CD4-positive, alpha-beta T cell (primary cell): ENCODE measurements around the gene LRRC14B. TPM values are rescaled to one million over a fixed set of nuclear protein-coding genes. Genes with fewer than 3 reads are reported as not detected.

Source experiments
- ATAC-seq: fragments of 200-7000 bp; cut with Tn5 transposase; one replicate; pipeline ENCODE4 v1.10.0; 2022; ENCODE audit warnings: mild to moderate bottlenecking; ENCODE audit not compliant: poor library complexity
- CTCF ChIA-PET: fragments of 350-600 bp; sonication (Branson Sonifier 250); formaldehyde crosslinking; loops from one replicate; lab custom pipeline; 2021; ENCODE audit warnings: antibody characterized with exemption, inconsistent platforms; lab: Charles Lee
- POLR2A ChIA-PET: fragments of 350-600 bp; sonication (Branson Sonifier 250); formaldehyde crosslinking; loops from one replicate; lab custom pipeline; 2021; ENCODE audit warnings: antibody characterized with exemption, inconsistent platforms; lab: Charles Lee
- DNase-seq, 14 experiments: peaks; one replicate each; pipeline ENCODE4 v3.0.0-alpha.2; 2013 to 2020; ENCODE audit warnings: mixed read lengths in 2 of 14
- H3K27ac ChIP-seq, 2 donors: one replicate each; pipeline versions ENCODE4 v1.5.1 to v1.7.0; 2013; ENCODE audit warnings: low read length in 2 of 2, low read depth in 1 of 2, mild to moderate bottlenecking in 1 of 2
- H3K27me3 ChIP-seq, 2 experiments: 1 replicate in 1 of 2; 2 replicates in 1 of 2; pipeline versions ENCODE4 v1.6.1 to v1.7.0; 2013; ENCODE audit warnings: low read length in 2 of 2, control low read depth in 1 of 2, mild to moderate bottlenecking in 1 of 2, moderate library complexity in 1 of 2; ENCODE audit not compliant: insufficient read depth in 2 of 2, control insufficient read depth in 1 of 2
- H3K36me3 ChIP-seq: one replicate; pipeline ENCODE4 v1.6.1; 2013; ENCODE audit warnings: low read length, control low read depth; ENCODE audit not compliant: insufficient read depth
- H3K4me1 ChIP-seq: one replicate; pipeline ENCODE4 v1.6.1; 2013; ENCODE audit warnings: low read length, control low read depth; ENCODE audit not compliant: insufficient read depth
- H3K4me3 ChIP-seq: one replicate; pipeline ENCODE4 v1.5.1; 2013; ENCODE audit warnings: mild to moderate bottlenecking, low read length, moderate library complexity
- H3K9me3 ChIP-seq, 2 experiments: 1 replicate in 1 of 2; 2 replicates in 1 of 2; pipeline versions ENCODE4 v1.6.1 to v1.7.0; 2013; ENCODE audit warnings: low read length in 2 of 2, mild to moderate bottlenecking in 2 of 2, control low read depth in 1 of 2, moderate library complexity in 1 of 2; ENCODE audit not compliant: control insufficient read depth in 1 of 2, insufficient read depth in 1 of 2
- H3K27ac Mint-ChIP-seq: one replicate; pipeline ENCODE4 v1.8.0; 2020; ENCODE audit warnings: mixed read lengths
- H3K27me3 Mint-ChIP-seq: one replicate; pipeline ENCODE4 v1.8.0; 2021; ENCODE audit warnings: mixed read lengths
- H3K36me3 Mint-ChIP-seq: one replicate; pipeline ENCODE4 v1.8.0; 2021; ENCODE audit warnings: low read depth, mixed read lengths
- H3K4me1 Mint-ChIP-seq: one replicate; pipeline ENCODE4 v1.8.0; 2021; ENCODE audit warnings: low read depth, mixed read lengths
- H3K4me3 Mint-ChIP-seq: one replicate; pipeline ENCODE4 v1.8.0; 2020; ENCODE audit warnings: mild to moderate bottlenecking, mixed read lengths
- H3K9me3 Mint-ChIP-seq: one replicate; pipeline ENCODE4 v1.8.0; 2020; ENCODE audit warnings: mixed read lengths
- CTCF ChIP-seq: fragments of 200-600 bp; IDR thresholded peaks from one replicate; pipeline ENCODE4 v1.8.0; 2022; ENCODE audit warnings: antibody characterized with exemption, mild to moderate bottlenecking
- intact Hi-C, 2 experiments: fragments of 100-400 bp; cut with DNase I in 1 of 2; cut with micrococcal nuclease in 1 of 2; formaldehyde crosslinking; loops; one replicate each; pipeline versions ENCODE4 v1.15.1 to v1.9.0; 2023 to 2025; cut with DNase I, micrococcal nuclease
- total RNA-seq, 174 experiments: library from RNA in 2 of 174; stranded (reverse) in 2 of 174; gene quantifications; one replicate each; pipeline ENCODE4 v1.2.3 and lab custom pipeline; 2021 to 2026

The LRRC14B gene
- total RNA-seq, 2 experiments from 2014 or later = 0.14 TPM; not detected in 1

GRCh38 chr5:143041-143440 lies 48.3 kb upstream of the LRRC14B start:
- no peaks in the 10 kb centered on the region for H3K4me1 Mint-ChIP-seq
- Histone ChIP-seq H3K36me3 (no peaks in the 10 kb centered on the region), H3K27ac (no peak overlapping the region), H3K27me3 (peaks cover 0 to 2% of the 10 kb centered on the region in 2 experiments), H3K9me3 (peaks cover 19 to 30% of the 10 kb centered on the region in 2 experiments), H3K4me3 (no peak overlapping the region), H3K4me1 (no peaks in the 10 kb centered on the region)
- no peak for TF ChIP-seq CTCF
- H3K36me3 Mint-ChIP-seq = no peaks in the 10 kb centered on the region
- peaks cover 5% of the 10 kb centered on the region for H3K9me3 Mint-ChIP-seq
- intact Hi-C loops = no loop called here
- no peak overlapping the region for H3K27ac Mint-ChIP-seq
- H3K27me3 Mint-ChIP-seq = peaks cover 19% of the 10 kb centered on the region
- ChIA-PET CTCF (no interaction called here), POLR2A (no interaction called here)
- H3K4me3 Mint-ChIP-seq = no peak overlapping the region
- ATAC-seq = no peak
- no peak for DNase-seq

- TF ChIP-seq CTCF = no peak
- Mint-ChIP-seq H3K36me3 (no peaks in the 10 kb centered on the region), H3K9me3 (peaks cover 6% of the 10 kb centered on the region), H3K4me3 (no peak overlapping the region), H3K4me1 (no peaks in the 10 kb centered on the region), H3K27ac (no peak overlapping the region), H3K27me3 (peaks cover 19% of the 10 kb centered on the region)
- no peaks in the 10 kb centered on the region for H3K4me1 ChIP-seq
- DNase-seq = no peak
- ATAC-seq = no peak
- H3K36me3 ChIP-seq = no peaks in the 10 kb centered on the region
- peaks cover 26 to 30% of the 10 kb centered on the region in 2 experiments for H3K9me3 ChIP-seq
- ChIA-PET POLR2A (no interaction called here), CTCF (no interaction called here)
- no peak overlapping the region for H3K27ac ChIP-seq
- intact Hi-C loops = no loop called here
- H3K27me3 ChIP-seq = peaks cover 0 to 2% of the 10 kb centered on the region in 2 experiments
- no peak overlapping the region for H3K4me3 ChIP-seq
These were observed 46.4 kb upstream of the LRRC14B start for GRCh38 chr5:144941-145340.

GRCh38 chr5:145585-146323 lies 45.5 kb upstream of the LRRC14B start:
- TF ChIP-seq CTCF = no peak
- Mint-ChIP-seq H3K36me3 (no peaks in the 10 kb centered on the region), H3K27ac (no peak overlapping the region), H3K27me3 (peaks cover 19% of the 10 kb centered on the region), H3K4me3 (no peak overlapping the region), H3K9me3 (peaks cover 6% of the 10 kb centered on the region), H3K4me1 (no peaks in the 10 kb centered on the region)
- ATAC-seq (no peak), DNase-seq (no peak)
- no peak overlapping the region for H3K27ac ChIP-seq
- no peaks in the 10 kb centered on the region for H3K4me1 ChIP-seq
- H3K27me3 ChIP-seq = peaks cover 0 to 2% of the 10 kb centered on the region in 2 experiments
- intact Hi-C loops = no loop called here
- CTCF ChIA-PET = no interaction called here
- H3K4me3 ChIP-seq = no peak overlapping the region
- H3K36me3 ChIP-seq = no peaks in the 10 kb centered on the region
- POLR2A ChIA-PET = no interaction called here
- H3K9me3 ChIP-seq = peaks cover 26 to 30% of the 10 kb centered on the region in 2 experiments
